ENCODE data around the gene CEP85.
"Not testable (repeated sequence)": the region's sequence is repeated elsewhere in the genome, so short reads cannot be mapped to it uniquely, and the experiment has no call there.

CEP85 gene

DNA sequence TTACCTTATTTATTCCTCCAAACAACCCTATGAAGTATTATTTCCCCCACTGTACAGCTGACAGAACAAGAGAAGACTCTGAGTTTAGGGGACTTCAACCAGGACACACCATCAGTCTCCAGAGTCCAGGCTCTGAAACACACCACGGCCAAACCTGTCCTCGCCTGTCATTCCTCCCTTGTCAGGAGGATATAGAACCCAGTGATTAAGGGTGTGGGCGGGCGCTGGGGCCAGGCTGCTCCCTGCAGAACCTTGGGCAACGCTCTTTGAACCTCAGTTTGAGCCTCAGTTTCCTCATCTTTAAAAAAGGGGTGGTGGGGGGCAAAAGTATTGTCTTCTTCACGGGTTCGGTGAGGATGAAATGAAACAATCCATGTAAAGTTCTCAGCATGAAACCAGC is 9.4 kb upstream of the CEP85 start:
- no peak for DNase-seq (ENCODE audit: low read depth in 1 of 2, low spot score in 1 of 2)

DNA sequence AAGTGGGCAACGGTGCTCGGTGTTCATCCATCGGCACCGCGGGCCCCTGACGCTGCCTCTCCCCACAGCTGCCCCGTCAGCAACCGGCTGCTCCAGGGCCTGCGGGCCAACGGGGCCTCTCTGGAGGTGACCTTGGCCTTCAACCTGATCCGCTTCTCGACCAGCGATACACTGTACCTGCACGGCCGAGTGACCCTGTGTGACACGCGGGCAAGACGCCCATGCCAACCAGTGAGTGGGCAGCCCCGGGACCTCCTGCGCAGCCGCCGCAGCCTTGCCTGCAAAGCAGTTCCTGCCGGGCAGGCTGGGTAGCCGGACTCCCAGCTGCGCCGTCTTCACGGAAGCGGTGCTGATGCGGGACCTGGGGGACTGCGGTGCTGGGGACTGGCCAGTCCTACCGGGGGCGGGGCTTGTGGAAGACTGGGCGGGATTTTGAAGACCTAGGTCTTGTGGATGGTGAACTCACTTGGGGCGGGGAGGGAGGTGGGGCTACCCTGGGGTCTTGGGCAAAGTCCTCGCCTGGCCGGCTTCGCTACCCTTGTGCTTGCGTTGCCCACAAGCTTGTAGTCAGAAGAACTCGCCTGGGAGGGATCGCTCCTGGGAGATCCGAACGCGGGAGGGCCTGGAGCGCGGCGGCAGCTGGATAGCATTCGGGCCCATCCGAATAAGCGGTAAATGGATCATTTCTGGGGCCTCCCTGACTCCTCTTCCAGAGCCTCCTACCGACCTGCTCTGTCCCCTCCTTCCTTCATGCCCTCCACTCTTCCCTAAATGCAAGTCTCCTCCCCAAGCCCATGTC is 8.8 kb upstream of the CEP85 start:
- DNase-seq (ENCODE audit: low read depth in 1 of 2, low spot score in 1 of 2) = peak in 1 of 2 donors; percentile 42

DNA sequence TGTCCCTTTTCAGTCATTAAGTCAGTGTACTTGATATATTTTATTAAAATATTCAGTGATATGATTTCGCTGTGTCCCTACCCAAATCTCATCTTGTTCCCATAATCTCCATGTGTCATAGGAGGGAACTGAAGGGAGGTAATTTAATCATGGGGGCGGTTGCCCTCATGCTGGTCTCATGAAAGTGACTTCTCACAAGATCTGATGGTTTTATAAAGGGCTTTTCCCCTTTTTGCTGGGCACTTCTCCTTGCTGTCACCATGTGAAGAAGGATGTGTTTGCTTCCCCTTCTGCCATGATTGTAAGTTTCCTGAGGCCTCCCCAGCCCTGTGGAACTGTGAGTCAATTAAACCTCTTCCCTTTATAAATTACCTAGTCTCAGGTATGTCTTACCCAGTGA is 3.3 kb upstream of the CEP85 start:
- not testable (repeated sequence) for DNase-seq (ENCODE audit: low read depth in 1 of 2, low spot score in 1 of 2)

DNA sequence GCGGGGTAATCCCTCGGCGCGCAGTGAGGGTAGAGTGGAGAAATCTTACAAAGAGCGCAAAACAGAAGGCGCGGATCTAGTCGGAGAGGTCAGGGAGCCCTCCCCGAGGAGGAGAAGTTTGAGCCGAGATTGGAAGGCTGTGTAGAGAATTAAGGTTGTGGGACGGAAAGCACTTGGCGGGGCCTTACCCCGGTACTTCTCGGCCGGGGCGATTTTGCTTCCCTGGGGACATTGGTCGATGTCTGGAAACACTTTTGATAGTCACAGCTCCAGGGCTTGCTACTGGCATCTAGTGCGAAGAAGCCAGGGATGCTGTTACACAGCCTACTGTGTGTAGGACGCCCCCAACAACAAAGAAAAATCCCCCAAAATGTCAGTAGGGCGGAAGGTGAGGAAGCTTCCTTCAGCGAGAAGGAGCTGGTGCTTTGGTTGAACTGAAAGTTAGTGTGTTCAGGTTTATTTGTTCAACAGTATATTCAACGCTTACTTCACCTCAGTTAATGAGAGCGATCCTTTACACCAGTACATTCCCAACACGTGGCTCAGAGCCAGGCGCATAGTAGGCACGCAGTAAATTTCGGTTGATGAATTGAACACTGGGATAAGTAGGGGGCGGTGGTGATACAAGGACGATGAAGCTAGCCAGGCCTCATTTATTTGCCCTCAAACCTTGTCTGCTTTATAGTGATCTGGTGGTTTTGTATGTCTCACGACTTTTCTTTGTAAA is 807 bp downstream of the CEP85 start:
- no peak for DNase-seq (ENCODE audit: low read depth in 1 of 2, low spot score in 1 of 2)

DNA sequence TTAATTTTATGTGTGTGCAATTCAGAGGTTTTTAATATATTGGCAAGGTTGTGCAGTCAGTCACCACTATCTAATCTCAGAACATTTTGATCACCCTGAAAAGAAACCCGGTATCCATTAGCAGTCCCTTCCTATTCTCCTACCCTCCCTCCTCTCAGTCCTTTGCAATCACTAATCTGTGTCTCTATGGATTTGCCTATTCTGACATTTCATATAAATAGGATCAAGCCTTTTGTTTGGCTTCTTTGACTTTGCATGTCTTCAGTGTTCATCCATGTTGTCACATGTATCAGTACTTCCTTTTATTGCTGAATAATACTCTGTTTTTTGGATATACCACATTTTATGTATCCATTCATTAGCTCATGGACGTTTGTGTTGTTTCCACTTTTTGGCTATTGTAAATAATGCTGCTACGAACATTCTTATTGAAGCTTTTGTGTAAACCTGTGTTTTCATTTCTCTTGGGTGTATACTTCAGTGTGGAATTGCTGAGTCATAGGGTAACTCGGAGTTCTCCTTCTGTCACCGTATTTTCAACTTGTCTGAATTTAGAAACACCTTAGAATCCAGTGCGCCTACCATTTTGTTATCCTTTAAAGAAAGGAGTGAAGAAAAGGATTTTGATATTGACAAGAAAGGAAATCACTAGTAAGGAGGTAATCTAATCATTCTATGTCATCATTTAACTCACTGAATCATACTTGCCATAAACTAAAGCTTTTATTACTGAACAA is 3.4 kb downstream of the CEP85 start:
- no peak for DNase-seq (ENCODE audit: low read depth in 1 of 2, low spot score in 1 of 2)

DNA sequence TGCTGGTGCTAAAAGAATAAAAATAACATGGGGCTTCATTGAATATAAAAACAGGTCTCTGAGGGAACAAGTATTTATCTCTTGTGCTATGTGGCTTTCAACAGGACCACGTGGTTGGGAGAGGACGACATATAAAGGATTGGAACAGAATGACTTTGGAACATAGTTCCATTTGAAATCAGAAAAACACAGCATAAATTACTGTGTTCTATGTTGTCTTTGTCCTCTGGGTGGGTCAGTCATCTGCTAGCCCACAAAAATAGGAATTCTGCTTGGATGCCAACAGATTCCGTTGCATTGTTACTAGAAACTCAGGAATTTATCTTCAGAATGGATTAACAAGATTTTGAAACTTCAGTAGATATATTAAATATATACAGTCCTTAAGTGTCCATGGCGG is 5.9 kb downstream of the CEP85 start:
- DNase-seq (ENCODE audit: low read depth in 1 of 2, low spot score in 1 of 2) = no peak

DNA sequence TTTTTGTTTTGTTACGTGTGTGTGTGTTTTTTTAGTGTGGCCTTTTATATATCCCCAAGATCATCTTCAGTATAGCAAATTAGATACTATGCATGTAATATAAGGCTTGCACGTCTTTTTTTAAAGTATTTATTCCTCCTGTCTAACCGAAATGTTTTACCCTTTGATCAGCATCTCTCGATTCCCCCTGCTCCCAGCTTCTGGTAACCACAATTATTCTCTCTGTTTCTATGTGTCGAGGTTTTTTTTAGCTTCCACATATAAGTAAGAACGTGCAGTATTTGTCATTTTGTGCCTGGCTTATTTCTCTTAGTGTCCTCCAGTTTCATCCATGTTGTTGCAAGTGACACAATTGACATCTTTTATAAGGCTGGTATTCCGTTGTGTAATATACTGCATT is 18.7 kb downstream of the CEP85 start:
- no peak for DNase-seq (ENCODE audit: low read depth in 1 of 2, low spot score in 1 of 2)

DNA sequence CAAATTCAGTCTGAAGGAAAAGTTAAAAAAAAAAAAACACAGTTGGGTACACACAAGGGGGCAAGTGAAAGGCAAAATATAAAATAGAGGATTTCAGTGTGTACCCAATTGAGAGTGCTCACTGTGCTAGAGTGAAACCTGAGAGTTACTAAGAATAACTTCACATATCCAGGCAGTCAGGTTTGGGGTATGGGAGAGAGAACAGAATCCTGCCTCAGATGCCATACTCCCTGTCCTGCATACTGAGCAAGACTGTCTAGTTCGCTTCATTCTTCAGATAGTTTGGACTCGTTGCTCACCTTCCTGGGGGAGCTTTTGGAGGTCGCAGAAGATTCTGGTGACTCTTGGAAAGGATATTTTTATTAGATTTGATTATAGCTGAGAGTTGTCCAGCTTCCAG is 20.4 kb downstream of the CEP85 start:
- no peak for DNase-seq (ENCODE audit: low read depth in 1 of 2, low spot score in 1 of 2)

DNA sequence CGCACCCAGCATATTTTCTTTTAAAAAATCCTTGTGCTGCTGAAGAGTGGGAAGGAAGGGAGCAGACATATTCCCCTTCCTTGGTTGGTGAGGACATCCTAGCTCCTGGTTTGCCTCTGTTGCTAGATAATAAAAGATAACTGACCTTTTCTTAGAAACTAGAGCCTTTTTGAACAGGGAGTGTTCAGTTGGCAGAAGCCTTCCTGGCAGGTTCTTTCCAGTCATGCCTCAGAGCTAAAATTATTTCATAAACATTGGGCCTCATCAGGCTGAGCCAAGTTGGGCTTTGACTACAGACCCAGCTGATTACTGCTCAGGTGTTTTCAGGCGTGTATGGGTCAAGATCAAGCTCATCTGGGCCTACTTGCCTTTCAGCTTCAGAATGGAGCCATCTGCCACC is 23.2 kb downstream of the CEP85 start:
- no peak for DNase-seq (ENCODE audit: low read depth in 1 of 2, low spot score in 1 of 2)

DNA sequence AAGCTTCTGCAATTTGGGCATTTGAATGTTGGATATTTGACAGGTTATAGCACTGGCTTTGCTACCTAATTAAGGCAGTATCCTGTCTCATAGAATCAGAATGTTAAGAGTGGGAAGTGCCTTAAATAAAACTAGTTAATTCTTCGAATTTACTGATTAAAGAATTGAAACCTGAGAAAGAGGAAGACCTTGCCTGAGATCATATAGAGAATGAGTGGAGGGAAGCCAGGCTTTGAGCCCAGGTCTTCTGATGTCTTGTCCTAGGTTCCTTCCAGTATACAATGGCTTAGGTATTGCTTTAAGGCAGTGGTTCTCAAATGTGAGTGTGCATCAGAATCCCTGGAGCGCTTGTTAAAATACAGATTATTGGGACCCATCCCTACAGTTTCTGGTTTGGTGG is 25.0 kb downstream of the CEP85 start:
- no peak for DNase-seq (ENCODE audit: low read depth in 1 of 2, low spot score in 1 of 2)

DNA sequence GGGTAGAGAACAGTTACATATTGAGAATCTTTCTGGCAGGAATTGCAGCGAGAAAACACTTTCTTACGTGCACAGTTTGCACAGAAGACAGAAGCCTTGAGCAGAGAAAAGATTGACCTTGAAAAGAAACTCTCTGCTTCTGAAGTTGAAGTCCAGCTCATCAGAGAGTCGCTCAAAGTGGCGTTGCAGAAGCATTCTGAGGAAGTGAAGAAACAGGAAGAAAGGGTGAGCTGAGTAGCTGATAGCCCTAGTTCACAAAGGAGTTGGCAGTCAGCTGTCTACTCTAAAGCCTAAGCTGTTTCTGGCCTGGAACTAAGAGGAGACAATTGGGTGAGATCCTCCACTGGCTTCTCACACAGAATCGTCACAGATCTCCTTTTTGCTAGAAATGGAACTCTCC is 25.6 kb downstream of the CEP85 start:
- DNase-seq (ENCODE audit: low read depth in 1 of 2, low spot score in 1 of 2) = no peak

DNA sequence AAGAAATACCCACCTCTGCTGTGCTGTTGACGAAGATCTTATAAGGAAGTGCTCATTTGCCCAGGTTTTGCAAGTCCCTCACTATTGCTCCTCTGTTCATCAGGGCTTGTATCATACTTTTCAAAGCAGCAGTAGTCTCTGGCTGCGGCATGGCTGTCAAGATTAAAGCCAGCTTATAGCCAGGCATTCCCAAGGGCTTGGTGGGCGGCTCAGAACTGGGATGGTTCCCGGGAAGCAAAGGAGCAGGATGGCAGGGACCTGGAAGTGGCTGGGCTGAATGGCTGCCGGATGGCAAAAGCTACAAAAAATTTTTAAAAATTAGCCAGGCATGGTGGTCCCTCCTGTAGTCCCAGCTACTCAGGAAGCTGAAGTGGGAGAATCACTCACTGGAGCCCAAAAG is 29.2 kb downstream of the CEP85 start:
- no peak for DNase-seq (ENCODE audit: low read depth in 1 of 2, low spot score in 1 of 2)

DNA sequence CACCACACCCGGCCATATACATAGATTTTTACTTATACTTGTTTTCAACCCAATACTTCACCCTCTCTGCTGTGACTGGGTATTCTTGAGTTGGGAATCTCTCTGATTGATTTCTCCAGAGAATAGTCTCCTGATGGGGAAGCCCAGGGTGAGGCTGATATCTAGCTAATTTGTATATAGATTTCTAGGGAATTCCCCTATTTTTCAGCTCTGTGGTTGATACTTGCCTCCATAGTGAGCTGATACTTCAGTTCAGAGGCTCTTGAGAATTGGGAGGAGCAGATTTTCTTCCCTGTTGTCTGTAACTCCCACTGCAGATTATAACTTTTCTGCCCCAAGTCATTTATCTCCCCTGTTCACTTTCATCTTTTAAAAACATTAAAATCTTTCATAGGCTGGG is 31.4 kb downstream of the CEP85 start:
- no peak for DNase-seq (ENCODE audit: low read depth in 1 of 2, low spot score in 1 of 2)

DNA sequence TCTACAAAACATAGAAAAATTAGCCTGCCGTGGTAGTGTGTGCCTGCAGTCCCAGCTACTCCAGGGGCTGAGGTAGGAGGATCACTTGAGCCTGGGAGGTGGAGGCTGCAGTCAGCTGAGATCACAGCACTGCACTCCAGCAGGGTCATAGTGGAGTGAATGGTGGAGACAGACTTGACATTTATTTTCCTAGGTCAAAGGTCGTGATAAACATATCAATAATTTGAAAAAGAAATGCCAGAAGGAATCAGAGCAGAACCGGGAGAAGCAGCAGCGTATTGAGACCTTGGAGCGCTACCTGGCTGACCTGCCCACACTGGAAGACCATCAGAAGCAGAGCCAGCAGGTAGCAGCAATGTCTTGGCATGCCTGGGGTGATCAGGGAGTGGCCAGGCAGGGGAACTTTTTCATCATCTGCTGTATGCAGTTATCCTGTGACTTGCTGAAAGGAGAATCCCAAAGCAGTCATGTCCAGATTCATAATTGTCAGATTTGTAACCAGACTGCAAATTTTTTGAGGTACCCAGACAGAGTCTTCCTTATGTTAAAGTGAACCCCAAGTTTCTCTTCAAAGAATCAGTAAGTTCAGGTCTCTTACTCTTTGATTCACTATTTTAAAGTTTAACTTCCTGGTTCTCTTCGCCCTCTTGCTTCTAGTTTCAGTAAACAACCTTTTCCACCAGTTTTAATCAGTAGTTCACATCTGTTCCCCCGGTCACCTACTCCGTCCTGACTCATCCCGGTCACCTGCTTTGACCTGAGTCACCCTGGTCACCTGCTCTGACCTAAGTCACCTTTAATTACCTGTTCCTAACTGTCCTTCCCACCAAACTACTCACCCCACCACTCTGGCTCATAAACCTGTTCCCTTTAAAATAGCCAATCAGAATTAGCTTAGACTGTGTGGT is 34.5 kb downstream of the CEP85 start:
- no peak for DNase-seq (ENCODE audit: low read depth in 1 of 2, low spot score in 1 of 2)

DNA sequence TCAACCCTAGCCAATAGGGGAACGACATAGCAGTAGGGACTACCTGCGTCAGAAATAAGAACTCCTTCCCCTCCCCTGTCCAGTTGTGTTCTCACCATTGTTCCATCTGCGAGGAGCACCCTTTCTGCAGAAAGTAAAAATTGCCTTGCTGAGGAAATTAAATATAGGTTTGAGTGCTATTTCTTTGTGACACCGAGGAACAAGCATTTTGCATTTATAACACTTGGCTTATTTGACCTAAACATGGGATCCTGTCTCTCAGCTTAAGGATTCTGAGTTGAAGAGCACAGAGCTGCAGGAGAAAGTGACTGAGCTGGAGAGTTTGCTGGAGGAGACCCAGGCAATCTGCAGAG is 35.2 kb downstream of the CEP85 start:
- DNase-seq (ENCODE audit: low read depth in 1 of 2, low spot score in 1 of 2) = no peak

DNA sequence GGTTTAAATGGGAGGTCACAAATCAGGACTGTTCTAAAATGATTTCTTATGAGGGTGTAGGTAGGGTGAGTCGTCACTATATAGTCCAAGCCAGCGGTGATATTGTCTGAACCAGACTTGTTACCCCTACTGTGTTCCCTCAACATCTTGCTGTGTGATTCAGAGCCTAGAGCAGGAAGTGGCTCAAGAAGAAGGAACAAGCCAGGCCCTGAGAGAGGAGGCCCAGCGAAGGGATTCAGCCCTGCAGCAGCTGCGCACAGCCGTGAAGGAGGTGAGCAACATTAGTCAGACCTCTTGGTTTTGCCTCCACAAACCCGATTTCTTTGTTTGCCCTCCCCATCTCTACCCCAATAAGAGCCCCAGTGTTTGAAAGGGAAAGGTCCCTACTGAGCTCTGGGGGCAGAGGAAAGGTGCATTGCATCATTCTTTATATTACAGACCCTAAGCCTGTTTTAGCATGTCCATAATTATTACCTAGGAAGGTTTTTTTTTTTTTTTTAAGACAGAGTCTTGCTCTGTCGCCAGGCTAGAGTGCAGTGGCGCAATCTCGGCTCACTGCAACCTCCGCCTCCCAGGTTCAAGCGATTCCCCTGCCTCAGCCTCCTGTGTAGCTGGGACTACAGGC is 40.9 kb downstream of the CEP85 start:
- no peak for DNase-seq (ENCODE audit: low read depth in 1 of 2, low spot score in 1 of 2)

DNA sequence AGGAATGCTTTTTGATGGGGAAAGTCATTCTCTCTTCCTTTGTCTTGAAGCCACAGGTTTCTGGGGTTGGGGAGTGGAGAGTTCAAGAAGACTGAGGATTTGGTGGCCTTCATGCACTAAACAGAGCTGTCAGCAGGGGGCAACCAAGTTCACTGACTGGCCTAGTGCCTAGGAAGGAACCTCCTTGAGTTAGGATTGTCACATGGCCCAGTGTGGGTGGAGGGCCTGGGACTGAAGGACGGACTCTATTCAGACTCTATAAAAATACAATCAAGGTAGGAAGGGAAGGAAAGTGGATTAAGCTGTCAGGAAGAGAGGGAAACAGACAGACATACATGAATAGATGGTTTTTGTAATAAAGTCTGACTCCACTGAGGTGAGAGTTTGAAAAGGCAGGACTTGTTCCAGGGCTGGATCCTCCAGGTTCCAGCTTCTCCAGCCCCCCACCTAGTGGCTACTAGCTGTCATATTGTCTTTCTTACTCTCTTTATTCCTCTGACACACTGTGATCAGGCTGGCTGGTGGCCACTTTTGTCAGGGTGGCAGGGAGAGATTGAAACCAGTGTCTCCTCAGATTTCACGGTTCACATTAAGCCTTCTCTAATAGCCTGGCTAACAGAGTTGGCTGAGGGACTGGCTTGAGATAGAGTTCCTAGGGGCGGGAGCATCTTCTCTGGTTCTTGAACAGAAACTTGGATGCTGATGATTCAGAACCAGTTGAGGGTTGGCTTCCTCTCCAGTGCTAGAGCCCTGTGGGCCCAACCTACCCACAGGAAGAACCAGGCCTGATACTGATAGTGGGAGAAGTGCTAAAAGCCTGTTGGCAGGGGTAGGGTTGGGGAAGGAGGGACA is 41.8 kb downstream of the CEP85 start:
- peak; percentile 50 to 51 for DNase-seq (ENCODE audit: low read depth in 1 of 2, low spot score in 1 of 2)

DNA sequence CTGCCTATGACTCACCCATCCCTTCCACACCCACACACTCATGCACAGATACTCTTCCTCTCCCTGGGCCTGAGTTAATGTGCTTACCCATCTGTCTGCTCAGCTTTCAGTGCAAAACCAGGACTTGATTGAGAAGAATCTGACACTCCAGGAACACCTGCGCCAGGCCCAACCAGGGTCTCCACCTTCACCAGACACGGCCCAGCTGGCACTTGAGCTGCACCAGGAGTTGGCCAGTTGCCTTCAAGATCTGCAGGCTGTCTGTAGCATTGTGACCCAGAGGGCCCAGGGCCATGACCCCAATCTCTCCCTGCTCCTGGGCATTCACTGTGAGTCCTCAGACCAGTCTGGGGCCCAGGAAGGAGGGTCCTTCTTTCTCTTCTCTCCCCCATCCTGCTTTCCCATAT is 42.4 kb downstream of the CEP85 start:
- no peak for DNase-seq (ENCODE audit: low read depth in 1 of 2, low spot score in 1 of 2)

DNA sequence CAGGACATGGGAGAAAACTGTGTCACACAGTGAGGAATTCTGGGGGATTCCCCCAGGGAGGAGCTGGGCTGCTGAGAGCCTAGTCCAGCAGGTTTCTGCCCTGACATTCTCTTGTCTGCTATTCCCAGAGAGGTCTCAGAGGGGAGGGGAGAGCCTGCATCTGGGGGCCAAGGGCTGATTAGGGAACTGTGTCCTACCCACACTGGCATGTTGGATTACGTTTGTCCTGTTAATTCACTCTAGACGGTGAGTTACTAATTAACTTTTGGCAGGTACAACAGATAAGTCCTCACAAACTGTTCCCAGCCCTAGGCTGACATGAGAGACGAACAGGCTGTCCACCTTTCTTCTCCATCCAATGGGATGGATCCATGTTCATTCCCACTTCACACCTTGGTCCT is 43.3 kb downstream of the CEP85 start:
- no peak for DNase-seq (ENCODE audit: low read depth in 1 of 2, low spot score in 1 of 2)

DNA sequence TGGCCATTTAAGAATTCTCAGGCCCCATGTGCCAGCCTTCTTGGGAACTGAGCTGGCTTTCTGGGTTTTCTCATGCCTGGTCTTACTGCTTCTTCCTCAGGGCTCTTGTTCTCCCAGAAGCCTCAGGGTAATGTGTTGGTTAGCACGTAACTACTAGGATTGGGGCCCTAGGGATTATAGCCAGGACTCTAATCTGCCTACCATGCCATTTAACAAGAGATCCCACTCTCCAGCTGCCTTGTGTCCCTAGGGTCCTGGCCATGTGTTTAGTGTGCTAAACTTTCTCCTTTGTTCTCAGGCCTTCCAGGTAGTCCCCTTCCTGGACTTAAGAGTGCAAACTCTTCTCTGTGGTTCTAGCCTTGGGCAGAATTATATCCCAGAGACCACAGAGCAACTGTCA is 43.7 kb downstream of the CEP85 start:
- DNase-seq (ENCODE audit: low read depth in 1 of 2, low spot score in 1 of 2) = no peak
